ENCODE data around the gene ENTPD5.

- TF ChIP-seq EZH2 (IDR thresholded peaks at IDR 0.05; ENCODE audit: borderline replicate concordance) (no peak), CTCF (IDR thresholded peaks at IDR 0.05; ENCODE audit: poor library complexity) (no peak), EZH2phosphoT487 (IDR thresholded peaks at IDR 0.05; ENCODE audit: low read depth, severe bottlenecking, unreplicated experiment) (no peak)
These were observed 23.1 kb downstream of the ENTPD5 start for GRCh38 chr14:73995977-73996378.
